ENCODE data around the gene RANBP3.

The RANBP3 gene

GRCh38 chr19:5937550-5937949, 40.4 kb downstream of the RANBP3 start:
- H3K27ac ChIP-seq = peak overlapping the region; percentile 70
- TF ChIP-seq, protein P1, sequence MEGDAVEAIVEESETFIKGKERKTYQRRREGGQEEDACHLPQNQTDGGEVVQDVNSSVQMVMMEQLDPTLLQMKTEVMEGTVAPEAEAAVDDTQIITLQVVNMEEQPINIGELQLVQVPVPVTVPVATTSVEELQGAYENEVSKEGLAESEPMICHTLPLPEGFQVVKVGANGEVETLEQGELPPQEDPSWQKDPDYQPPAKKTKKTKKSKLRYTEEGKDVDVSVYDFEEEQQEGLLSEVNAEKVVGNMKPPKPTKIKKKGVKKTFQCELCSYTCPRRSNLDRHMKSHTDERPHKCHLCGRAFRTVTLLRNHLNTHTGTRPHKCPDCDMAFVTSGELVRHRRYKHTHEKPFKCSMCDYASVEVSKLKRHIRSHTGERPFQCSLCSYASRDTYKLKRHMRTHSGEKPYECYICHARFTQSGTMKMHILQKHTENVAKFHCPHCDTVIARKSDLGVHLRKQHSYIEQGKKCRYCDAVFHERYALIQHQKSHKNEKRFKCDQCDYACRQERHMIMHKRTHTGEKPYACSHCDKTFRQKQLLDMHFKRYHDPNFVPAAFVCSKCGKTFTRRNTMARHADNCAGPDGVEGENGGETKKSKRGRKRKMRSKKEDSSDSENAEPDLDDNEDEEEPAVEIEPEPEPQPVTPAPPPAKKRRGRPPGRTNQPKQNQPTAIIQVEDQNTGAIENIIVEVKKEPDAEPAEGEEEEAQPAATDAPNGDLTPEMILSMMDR (conservative IDR thresholded peaks at IDR 0.05) = no peak

- TF ChIP-seq, protein P1 (conservative IDR thresholded peaks at IDR 0.05) = no peak
- peak overlapping the region; percentile 70 for H3K27ac ChIP-seq
Measured at GRCh38 chr19:5936292-5936592, 41.7 kb downstream of the RANBP3 start.

GRCh38 chr19:5935473-5936291, 42.3 kb downstream of the RANBP3 start:
- H3K27ac ChIP-seq = peak overlapping the region; percentile 70

GRCh38 chr19:5934774-5935472, 43.0 kb downstream of the RANBP3 start:
- TF ChIP-seq, protein P1 (conservative IDR thresholded peaks at IDR 0.05) = no peak
- no peak overlapping the region; the same call in 1 of the 2 replicates for H3K27ac ChIP-seq

More at GRCh38 chr19:5935473-5936291, 42.3 kb downstream of the RANBP3 start:
- TF ChIP-seq, protein P1 (conservative IDR thresholded peaks at IDR 0.05) = no peak

DNA sequence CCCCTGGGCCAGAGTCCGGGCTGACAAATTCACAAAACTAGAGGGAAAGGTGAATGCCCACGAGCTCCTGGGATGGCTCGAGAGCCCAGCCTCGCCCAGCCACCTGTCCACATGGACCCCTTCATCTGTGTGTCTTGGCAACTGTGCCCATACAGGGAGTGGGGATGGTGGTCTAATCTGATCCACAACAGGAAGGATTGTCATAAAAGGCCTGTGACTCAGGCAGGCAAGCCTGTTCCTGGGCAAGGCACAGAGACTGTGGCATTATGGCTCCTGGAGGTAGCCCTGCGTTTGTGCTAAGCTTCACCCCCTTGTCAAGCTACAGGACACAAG, 43.9 kb downstream of the RANBP3 start:
- peak overlapping the region; percentile 19; the same call in 1 of the 2 replicates for H3K27ac ChIP-seq
- TF ChIP-seq, protein P1 (conservative IDR thresholded peaks at IDR 0.05) = no peak

DNA sequence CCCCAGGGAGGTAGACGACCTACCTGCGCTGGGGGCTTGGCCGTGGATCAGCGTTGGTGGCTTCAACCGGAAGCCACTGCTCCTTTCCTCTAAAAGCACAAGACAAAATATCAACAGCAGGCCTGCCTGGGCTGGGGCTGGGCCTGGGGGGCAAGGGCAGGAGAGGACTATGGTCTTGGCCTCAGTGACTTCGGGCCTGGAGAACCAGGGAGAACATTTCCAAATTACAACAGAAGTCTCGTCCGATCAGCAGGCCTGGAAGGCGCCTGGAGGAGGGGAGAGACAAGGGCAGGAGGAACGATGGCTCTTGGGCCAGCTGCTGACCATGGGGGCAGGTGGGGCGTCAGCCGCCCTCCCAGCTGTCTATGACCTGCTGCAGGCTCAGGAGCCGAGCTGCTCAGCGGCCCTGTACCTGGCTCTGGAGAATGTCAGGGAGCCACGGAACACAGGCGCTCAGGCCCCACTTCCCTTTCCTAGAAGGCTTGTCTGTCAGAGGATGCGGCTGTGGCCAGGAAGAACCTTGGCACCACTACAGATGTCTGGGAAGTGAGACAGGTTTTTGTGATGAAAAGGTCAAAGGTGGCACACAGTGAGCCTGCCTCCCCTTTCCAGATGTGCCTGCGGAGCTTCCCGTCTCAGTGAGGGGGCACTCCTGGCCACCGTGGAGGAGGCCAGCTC, 44.4 kb downstream of the RANBP3 start:
- TF ChIP-seq, protein P1 (conservative IDR thresholded peaks at IDR 0.05) = no peak
- peak overlapping the region; percentile 19 for H3K27ac ChIP-seq

- H3K27ac ChIP-seq = peak overlapping the region; percentile 19; the same call in 1 of the 2 replicates
- TF ChIP-seq, protein P1 (conservative IDR thresholded peaks at IDR 0.05) = no peak
Measured at GRCh38 chr19:5932609-5933262, 45.2 kb downstream of the RANBP3 start.

Measured in VCaP (cell line).